PC-3 (cell line): ENCODE results near the gene NME7.
"Not testable (repeated sequence)": the region's sequence is repeated elsewhere in the genome, so short reads cannot be mapped to it uniquely, and the experiment has no call there.

Experiments used
- CTCF ChIP-seq: fragments of 300-600 bp; sonication (generic); conservative IDR thresholded peaks from 2 replicates; pipeline ENCODE4 v1.5.1; 2017; ENCODE audit warnings: antibody characterized with exemption, low read depth, mild to moderate bottlenecking, low read length
- EZH2 ChIP-seq: fragments of 300-600 bp; sonication (generic); IDR thresholded peaks from one replicate; pipeline ENCODE4 v1.6.1; 2017; ENCODE audit warnings: antibody characterized with exemption, mild to moderate bottlenecking, low read length; ENCODE audit not compliant: unreplicated experiment
- EZH2phosphoT487 ChIP-seq: fragments of 300-600 bp; sonication (generic); IDR thresholded peaks from 2 replicates; pipeline ENCODE4 v1.6.1; 2018; ENCODE audit warnings: mild to moderate bottlenecking, antibody characterized with exemption, low read length, borderline replicate concordance

DNA sequence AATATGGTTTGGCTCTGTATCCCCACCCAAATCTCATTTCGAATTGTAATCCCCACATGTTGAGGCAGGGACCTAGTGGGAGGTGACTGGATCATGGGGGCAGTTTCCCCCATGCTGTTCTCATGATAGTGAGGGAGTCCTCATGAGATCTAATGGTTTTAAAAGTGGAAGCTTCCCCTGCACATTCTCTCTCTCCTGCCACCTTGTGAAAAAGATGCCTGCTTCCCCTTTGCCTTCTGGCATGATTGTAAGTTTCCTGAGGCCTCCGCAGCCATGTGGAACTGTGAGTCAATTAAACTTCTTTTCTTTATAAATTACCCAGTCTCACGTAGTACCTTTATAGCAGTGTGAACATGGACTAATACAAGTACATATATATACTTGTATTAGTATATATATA lies 25.5 kb downstream of the NME7 start:
- TF ChIP-seq CTCF, EZH2, EZH2phosphoT487: not testable (repeated sequence)
